Body of pancreas (tissue), 4 donors: ENCODE data around the gene RBM20. TPM values are rescaled to one million over a fixed set of nuclear protein-coding genes. Genes with fewer than 3 reads are reported as not detected.

Experiments used
- ATAC-seq: fragments of 150-250 bp; one replicate; pipeline ENCODE4 v1.9.1; 2016
- DNase-seq, 4 donors: peaks; one replicate each; pipeline ENCODE4 v3.0.0-alpha.2; 2019
- H3K27ac ChIP-seq, 4 donors: fragments of 200-600 bp; sonication (generic); 1 replicate in 3 of 4; 2 replicates in 1 of 4; pipeline versions ENCODE4 v1.5.1 to v1.6.1; 2016 to 2019; ENCODE audit warnings: mild to moderate bottlenecking in 1 of 4, mixed read lengths in 1 of 4, moderate library complexity in 1 of 4
- H3K27me3 ChIP-seq, 2 donors: fragments of 200-600 bp; sonication (generic); one replicate each; pipeline ENCODE4 v1.6.0; 2016; ENCODE audit warnings: mild to moderate bottlenecking in 1 of 2
- H3K36me3 ChIP-seq, 2 donors: fragments of 200-600 bp; sonication (generic); replicated peaks in 1 of 2; 2 replicates each; pipeline ENCODE4 v1.5.1; 2016; ENCODE audit warnings: low read depth in 2 of 2; ENCODE audit not compliant: insufficient read depth in 1 of 2
- H3K4me1 ChIP-seq: fragments of 200-600 bp; sonication (generic); one replicate; pipeline ENCODE4 v1.6.0; 2016
- H3K4me3 ChIP-seq, 2 donors: fragments of 200-600 bp; sonication (generic); 1 replicate in 1 of 2; 2 replicates in 1 of 2; pipeline ENCODE4 v1.5.1; 2016 to 2019
- H3K9me3 ChIP-seq, 3 donors: fragments of 200-600 bp; sonication (generic); 1 replicate in 2 of 3; 2 replicates in 1 of 3; pipeline ENCODE4 v1.5.1; 2016
- POLR2A ChIP-seq, 3 donors: fragments of 450-650 bp; IDR thresholded peaks; one replicate each; pipeline ENCODE4 v1.6.1; 2016; ENCODE audit warnings: antibody characterized with exemption in 3 of 3, mild to moderate bottlenecking in 2 of 3
- WGBS, 2 donors: methylation state at CpG; one replicate each; pipeline ENCODE4 v1.1.5; 2017; 5-methylcytosine and 5-hydroxymethylcytosine counted together
- intact Hi-C: fragments of 100-400 bp; cut with DNase I; formaldehyde crosslinking; loops from one replicate; pipeline ENCODE4 v1.15.1; 2023
- total RNA-seq, 2 donors: library from RNA; depleted of rRNA; stranded (reverse); fragments of >200 nt; gene quantifications; one replicate each; pipeline ENCODE4 v1.1.0, GENCODE V29; 2016
- TF ChIP-seq, protein P1 (sequence below), 7 experiments: fragments of 450-650 bp in 4 of 7; fragments of 200-600 bp in 3 of 7; sonication (generic) in 3 of 7; IDR thresholded peaks; one replicate each; pipeline ENCODE4 v1.5.1; 2016 to 2019; ENCODE audit warnings: antibody characterized with exemption in 7 of 7

Gene RBM20
- total RNA-seq, 2 donors from 2014 or later = 14.5 to 39.4 TPM

DNA sequence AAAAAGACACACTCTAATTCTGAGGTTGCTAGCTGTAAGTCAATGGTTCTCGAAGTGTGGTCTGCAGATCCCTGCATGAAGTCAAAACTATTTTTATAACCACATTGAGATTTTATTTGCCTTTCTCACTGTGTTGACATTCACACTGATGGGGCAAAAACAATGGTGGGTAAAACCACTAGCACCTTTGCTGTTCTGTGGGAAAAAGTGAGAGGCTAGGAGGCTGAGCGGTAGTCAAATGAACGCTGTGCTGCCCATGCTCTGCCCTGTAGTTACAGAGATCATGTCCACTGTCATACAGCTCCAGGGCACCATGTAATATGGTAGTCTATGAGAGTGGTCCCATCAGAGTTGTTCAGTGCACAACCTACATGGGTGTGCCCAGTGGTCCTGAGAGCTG, 206.0 kb downstream of the RBM20 start:
- Histone ChIP-seq H3K27ac (peak overlapping the region in 3 of 4 donors; percentile 56 to 96 (median 60)), H3K36me3 (no peaks in the 10 kb centered on the region), H3K9me3 (no peaks in the 10 kb centered on the region), H3K4me3 (no peak overlapping the region), H3K4me1 (peaks cover 92% of the 10 kb centered on the region), H3K27me3 (no peaks in the 10 kb centered on the region)
- no peak for TF ChIP-seq POLR2A (IDR thresholded peaks at IDR 0.05)
- TF ChIP-seq, protein P1, sequence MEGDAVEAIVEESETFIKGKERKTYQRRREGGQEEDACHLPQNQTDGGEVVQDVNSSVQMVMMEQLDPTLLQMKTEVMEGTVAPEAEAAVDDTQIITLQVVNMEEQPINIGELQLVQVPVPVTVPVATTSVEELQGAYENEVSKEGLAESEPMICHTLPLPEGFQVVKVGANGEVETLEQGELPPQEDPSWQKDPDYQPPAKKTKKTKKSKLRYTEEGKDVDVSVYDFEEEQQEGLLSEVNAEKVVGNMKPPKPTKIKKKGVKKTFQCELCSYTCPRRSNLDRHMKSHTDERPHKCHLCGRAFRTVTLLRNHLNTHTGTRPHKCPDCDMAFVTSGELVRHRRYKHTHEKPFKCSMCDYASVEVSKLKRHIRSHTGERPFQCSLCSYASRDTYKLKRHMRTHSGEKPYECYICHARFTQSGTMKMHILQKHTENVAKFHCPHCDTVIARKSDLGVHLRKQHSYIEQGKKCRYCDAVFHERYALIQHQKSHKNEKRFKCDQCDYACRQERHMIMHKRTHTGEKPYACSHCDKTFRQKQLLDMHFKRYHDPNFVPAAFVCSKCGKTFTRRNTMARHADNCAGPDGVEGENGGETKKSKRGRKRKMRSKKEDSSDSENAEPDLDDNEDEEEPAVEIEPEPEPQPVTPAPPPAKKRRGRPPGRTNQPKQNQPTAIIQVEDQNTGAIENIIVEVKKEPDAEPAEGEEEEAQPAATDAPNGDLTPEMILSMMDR (IDR thresholded peaks at IDR 0.05) = no peak
- 91 to 94% methylated on average over 3 of the region's 3 CpGs for WGBS, 2 donors
- ATAC-seq (no peak), DNase-seq (no peak)
- intact Hi-C loops = no loop called here

DNA sequence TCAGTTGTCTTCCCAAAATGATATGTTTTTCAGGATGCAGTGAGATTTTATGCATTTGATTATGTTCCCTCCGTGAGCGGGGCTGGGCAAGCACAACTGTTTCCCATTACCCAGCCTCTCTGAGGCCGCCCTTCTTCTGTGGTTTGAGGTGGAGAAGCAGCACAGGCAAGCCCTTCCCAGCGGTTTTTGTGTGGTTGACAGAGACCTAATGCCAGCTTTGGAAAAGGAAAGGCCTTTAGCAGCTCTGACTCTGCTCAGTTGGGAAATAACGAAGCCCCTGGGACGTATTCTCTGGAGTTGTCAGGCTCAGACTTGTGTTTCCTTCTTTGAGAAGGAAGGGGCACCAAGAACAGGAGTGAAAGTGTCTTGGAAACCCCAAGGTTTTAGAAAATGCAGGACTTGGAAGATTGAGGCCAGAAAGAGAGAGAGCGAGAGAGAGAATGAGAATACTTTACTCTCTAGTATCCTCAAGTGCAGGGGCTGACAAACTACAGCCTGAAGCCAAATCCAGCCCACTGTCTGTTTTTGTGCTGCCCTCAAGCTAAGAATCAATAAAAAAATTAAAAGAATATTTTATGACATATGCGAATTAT, 207.0 kb downstream of the RBM20 start:
- WGBS, 2 donors = 75 to 89% methylated on average over 8 of the region's 8 CpGs
- no peaks in the 10 kb centered on the region for H3K36me3 ChIP-seq
- intact Hi-C loops = no loop called here
- TF ChIP-seq, protein P1 (IDR thresholded peaks at IDR 0.05) = no peak
- no peak for TF ChIP-seq POLR2A (IDR thresholded peaks at IDR 0.05)
- H3K27ac ChIP-seq = peak overlapping the region; percentile 5 to 96 (median 31)
- no peak for DNase-seq
- no peak for ATAC-seq
- no peaks in the 10 kb centered on the region for H3K27me3 ChIP-seq
- H3K9me3 ChIP-seq = no peaks in the 10 kb centered on the region
- H3K4me3 ChIP-seq = no peak overlapping the region
- peaks cover 93% of the 10 kb centered on the region for H3K4me1 ChIP-seq

DNA sequence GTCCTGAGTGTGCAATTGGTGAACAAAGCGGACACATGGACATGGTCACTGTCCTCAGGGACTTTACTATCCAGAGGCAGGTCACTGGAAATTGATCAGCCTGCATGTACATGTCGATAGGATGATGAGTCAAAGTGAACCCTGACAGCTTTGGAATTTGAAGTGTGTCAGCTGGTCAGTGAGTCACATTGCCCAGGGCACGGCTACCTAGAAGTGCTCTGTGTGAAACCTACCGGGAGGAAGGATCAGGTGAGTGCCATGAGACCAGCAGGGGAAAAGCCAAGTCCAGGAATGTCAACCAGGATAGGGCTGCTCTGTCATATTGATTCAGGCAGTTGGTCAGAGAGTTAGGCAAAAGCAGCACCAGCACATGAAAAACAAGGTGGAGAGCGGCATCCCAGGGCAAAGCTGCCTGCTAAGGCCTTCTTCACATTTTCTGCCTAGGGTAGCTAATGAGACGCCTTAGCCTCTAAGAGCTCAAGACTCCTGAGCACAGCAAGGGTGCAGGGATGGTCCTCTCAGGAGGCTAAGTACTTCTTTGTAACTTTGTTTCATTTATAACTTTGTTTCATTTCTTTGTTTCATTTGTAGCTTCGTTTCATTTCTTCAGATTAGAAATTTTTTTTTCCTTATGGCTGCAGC, 208.2 kb downstream of the RBM20 start:
- Histone ChIP-seq H3K9me3 (no peaks in the 10 kb centered on the region), H3K4me3 (no peak overlapping the region), H3K4me1 (peaks cover 84% of the 10 kb centered on the region), H3K27ac (peak overlapping the region; percentile 70 to 96 (median 80)), H3K27me3 (no peaks in the 10 kb centered on the region), H3K36me3 (no peaks in the 10 kb centered on the region)
- intact Hi-C loops = no loop called here
- ATAC-seq (peak; percentile 95), DNase-seq (peak; percentile 77 to 90 (median 88))
- peak in 2 of 3 donors; percentile 36 to 39 for TF ChIP-seq POLR2A (IDR thresholded peaks at IDR 0.05)
- TF ChIP-seq, protein P1 (IDR thresholded peaks at IDR 0.05) = peak in 1 of 7 experiments; percentile 19
- WGBS, 2 donors = 28 to 39% methylated on average over 7 of the region's 7 CpGs

DNA sequence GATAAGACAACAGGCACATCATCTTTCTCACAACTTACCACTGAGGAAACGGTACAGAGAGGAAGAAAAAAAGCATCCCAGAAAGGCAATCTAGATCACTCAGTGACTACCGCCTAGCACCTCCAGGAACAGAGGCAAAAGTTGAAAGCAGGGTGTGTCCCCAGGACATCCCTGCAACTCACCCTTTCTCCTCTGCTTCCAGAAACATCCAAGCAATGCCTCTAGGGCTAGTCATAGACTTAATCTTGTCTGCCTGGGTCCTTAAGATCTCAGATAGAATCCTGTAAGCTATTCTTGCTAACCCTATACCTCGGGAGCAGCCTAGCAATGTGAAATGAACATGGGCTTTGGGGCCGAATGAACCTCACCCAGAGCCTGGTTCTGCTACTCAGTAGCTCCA, 208.8 kb downstream of the RBM20 start:
- no peak overlapping the region for H3K4me3 ChIP-seq
- WGBS, 2 donors = 61 to 73% methylated on average over 4 of the region's 4 CpGs
- H3K9me3 ChIP-seq = no peaks in the 10 kb centered on the region
- peak overlapping the region; percentile 70 to 96 (median 80) for H3K27ac ChIP-seq
- H3K4me1 ChIP-seq = peaks cover 84% of the 10 kb centered on the region
- ATAC-seq = no peak
- no peak for DNase-seq
- intact Hi-C loops = no loop called here
- no peaks in the 10 kb centered on the region for H3K27me3 ChIP-seq
- no peaks in the 10 kb centered on the region for H3K36me3 ChIP-seq
- TF ChIP-seq, protein P1 (IDR thresholded peaks at IDR 0.05) = no peak
- TF ChIP-seq POLR2A (IDR thresholded peaks at IDR 0.05) = no peak
